Measurements from ENCODE around the gene CDHR1.

- TF ChIP-seq ZNF274 (IDR thresholded peaks at IDR 0.05; ENCODE audit: low read depth, low read length) (no peak), YY1 (IDR thresholded peaks at IDR 0.05; ENCODE audit: insufficient read depth, insufficient read length) (no peak)
Observed at GRCh38 chr10:84238909-84239308, 44.6 kb downstream of the CDHR1 start.

All from NT2/D1 (cell line).